Neural cell (in vitro differentiated cells): ENCODE measurements around the gene AZI2. TPM values are rescaled to one million over a fixed set of nuclear protein-coding genes. Genes with fewer than 3 reads are reported as not detected.
A peak's percentile ranks its signal among the peaks of the same experiment; 100 is the strongest.

ENCODE experiments used
- H2AFZ ChIP-seq: fragments of 200-600, 300-800 bp; sonication (generic), shearing (Covaris generic); 2 replicates; pipeline ENCODE4 v1.6.0; 2014; ENCODE audit warnings: low read depth, mild to moderate bottlenecking, antibody characterized with exemption, low read length, moderate library complexity
- H3F3A ChIP-seq: fragments of 200-600 bp; shearing (Covaris generic); 2 replicates; pipeline ENCODE4 v1.6.1; 2016; ENCODE audit warnings: mild to moderate bottlenecking, moderate library complexity, mixed read lengths, antibody characterized with exemption, low read length; ENCODE audit not compliant: insufficient read depth, poor library complexity, severe bottlenecking
- H3K27ac ChIP-seq: fragments of 200-600, 300-800 bp; sonication (generic), shearing (Covaris generic); 2 replicates; pipeline ENCODE4 v1.5.1; 2014; ENCODE audit warnings: mild to moderate bottlenecking, low read length, moderate library complexity
- H3K27me3 ChIP-seq: fragments of 300-800, 200-600 bp; sonication (generic), shearing (Covaris generic); 2 replicates; pipeline ENCODE4 v1.6.0; 2014; ENCODE audit warnings: mild to moderate bottlenecking, low read depth, low read length, moderate library complexity; ENCODE audit not compliant: insufficient read depth
- H3K36me3 ChIP-seq: fragments of 300-800, 200-600 bp; sonication (generic), shearing (Covaris generic); 2 replicates; pipeline ENCODE4 v1.5.1; 2014; ENCODE audit warnings: mild to moderate bottlenecking, antibody characterized with exemption, low read length, moderate library complexity; ENCODE audit not compliant: insufficient read depth
- H3K4me2 ChIP-seq: fragments of 300-800, 200-600 bp; sonication (generic), shearing (Covaris generic); 2 replicates; pipeline ENCODE4 v1.6.0; 2014; ENCODE audit warnings: mild to moderate bottlenecking, low read length
- H3K4me3 ChIP-seq: fragments of 300-800, 200-600 bp; sonication (generic), shearing (Covaris generic); 2 replicates; pipeline ENCODE4 v1.5.1; 2014; ENCODE audit warnings: mild to moderate bottlenecking, low read length, moderate library complexity
- H3K79me2 ChIP-seq: fragments of 200-600 bp; shearing (Covaris generic); replicated peaks from 2 replicates; pipeline ENCODE4 v1.6.0; 2014; ENCODE audit warnings: mild to moderate bottlenecking, low read length, moderate library complexity; ENCODE audit not compliant: insufficient read depth
- H3K9ac ChIP-seq: fragments of 300-800, 200-600 bp; sonication (generic), shearing (Covaris generic); 2 replicates; pipeline ENCODE4 v1.6.1; 2016; ENCODE audit warnings: mild to moderate bottlenecking, low read length, mixed read lengths
- H3K9me2 ChIP-seq: fragments of 200-600 bp; shearing (Covaris generic); 2 replicates; pipeline ENCODE4 v1.6.1; 2016; ENCODE audit warnings: mild to moderate bottlenecking, low read length, mixed read lengths; ENCODE audit not compliant: insufficient read depth
- H3K9me3 ChIP-seq: fragments of 200-600, 300-800 bp; sonication (generic), shearing (Covaris generic); 2 replicates; pipeline ENCODE4 v1.6.1; 2016; ENCODE audit warnings: mild to moderate bottlenecking, mixed run types, low read length, moderate library complexity, mixed read lengths
- H4K20me1 ChIP-seq: fragments of 200-600 bp; shearing (Covaris generic); 2 replicates; pipeline ENCODE4 v1.6.1; 2016; ENCODE audit warnings: mild to moderate bottlenecking, mixed run types; ENCODE audit not compliant: insufficient read depth
- EP300 ChIP-seq: fragments of 450-650 bp; conservative IDR thresholded peaks from 2 replicates; pipeline ENCODE4 v1.6.1; 2014; ENCODE audit warnings: antibody characterized with exemption, mild to moderate bottlenecking, moderate library complexity; ENCODE audit not compliant: poor library complexity, severe bottlenecking
- EZH2 ChIP-seq: fragments of 200-600, 300-800 bp; shearing (Covaris generic), sonication (generic); IDR thresholded peaks from 2 replicates; pipeline ENCODE4 v1.6.1; 2014; ENCODE audit warnings: antibody characterized with exemption, low read length, borderline replicate concordance, mild to moderate bottlenecking; ENCODE audit not compliant: insufficient read depth, poor library complexity, severe bottlenecking
- MXI1 ChIP-seq: fragments of 450-650 bp; conservative IDR thresholded peaks from 2 replicates; pipeline ENCODE4 v1.6.1; 2014; ENCODE audit warnings: antibody characterized with exemption, mild to moderate bottlenecking; ENCODE audit not compliant: poor library complexity, severe bottlenecking
- POLR2AphosphoS5 ChIP-seq: IDR thresholded peaks from 2 replicates; pipeline ENCODE4 v1.6.1; 2012
- RAD21 ChIP-seq: fragments of 450-650 bp; conservative IDR thresholded peaks from 2 replicates; pipeline ENCODE4 v1.6.1; 2014; ENCODE audit warnings: antibody characterized with exemption, mild to moderate bottlenecking, moderate library complexity
- SMC3 ChIP-seq: fragments of 450-650 bp; conservative IDR thresholded peaks from 2 replicates; pipeline ENCODE4 v1.6.1; 2014; ENCODE audit warnings: antibody characterized with exemption, mild to moderate bottlenecking, moderate library complexity; ENCODE audit not compliant: poor library complexity
- TAF1 ChIP-seq: IDR thresholded peaks from 2 replicates; pipeline ENCODE4 v1.6.1; 2012; ENCODE audit warnings: low read depth
- polyA minus RNA-seq: library from RNA; depleted of rRNA, polyadenylated mRNA; stranded (reverse); fragments of >200 nt; gene quantifications from 2 replicates; pipeline ENCODE4 v1.2.3, GENCODE V29; 2014
- polyA plus RNA-seq: library from polyadenylated mRNA; depleted of rRNA; stranded (reverse); fragments of >200 nt; gene quantifications from 2 replicates; pipeline ENCODE4 v1.2.3, GENCODE V29; 2014
- TF ChIP-seq, protein P1 (sequence below): fragments of 450-650 bp; IDR thresholded peaks from 2 replicates; pipeline ENCODE4 v1.5.1; 2014; ENCODE audit warnings: antibody characterized with exemption, mild to moderate bottlenecking, moderate library complexity; ENCODE audit not compliant: poor library complexity, severe bottlenecking
- TF ChIP-seq, protein P2 (sequence below): IDR thresholded peaks from 2 replicates; pipeline ENCODE4 v1.6.1; 2012; ENCODE audit warnings: borderline replicate concordance

AZI2 gene, protein sequence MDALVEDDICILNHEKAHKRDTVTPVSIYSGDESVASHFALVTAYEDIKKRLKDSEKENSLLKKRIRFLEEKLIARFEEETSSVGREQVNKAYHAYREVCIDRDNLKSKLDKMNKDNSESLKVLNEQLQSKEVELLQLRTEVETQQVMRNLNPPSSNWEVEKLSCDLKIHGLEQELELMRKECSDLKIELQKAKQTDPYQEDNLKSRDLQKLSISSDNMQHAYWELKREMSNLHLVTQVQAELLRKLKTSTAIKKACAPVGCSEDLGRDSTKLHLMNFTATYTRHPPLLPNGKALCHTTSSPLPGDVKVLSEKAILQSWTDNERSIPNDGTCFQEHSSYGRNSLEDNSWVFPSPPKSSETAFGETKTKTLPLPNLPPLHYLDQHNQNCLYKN
- polyA plus RNA-seq (65.5 and 134 TPM in 2 replicates), polyA minus RNA-seq (60.9 and 84.5 TPM in 2 replicates)

DNA sequence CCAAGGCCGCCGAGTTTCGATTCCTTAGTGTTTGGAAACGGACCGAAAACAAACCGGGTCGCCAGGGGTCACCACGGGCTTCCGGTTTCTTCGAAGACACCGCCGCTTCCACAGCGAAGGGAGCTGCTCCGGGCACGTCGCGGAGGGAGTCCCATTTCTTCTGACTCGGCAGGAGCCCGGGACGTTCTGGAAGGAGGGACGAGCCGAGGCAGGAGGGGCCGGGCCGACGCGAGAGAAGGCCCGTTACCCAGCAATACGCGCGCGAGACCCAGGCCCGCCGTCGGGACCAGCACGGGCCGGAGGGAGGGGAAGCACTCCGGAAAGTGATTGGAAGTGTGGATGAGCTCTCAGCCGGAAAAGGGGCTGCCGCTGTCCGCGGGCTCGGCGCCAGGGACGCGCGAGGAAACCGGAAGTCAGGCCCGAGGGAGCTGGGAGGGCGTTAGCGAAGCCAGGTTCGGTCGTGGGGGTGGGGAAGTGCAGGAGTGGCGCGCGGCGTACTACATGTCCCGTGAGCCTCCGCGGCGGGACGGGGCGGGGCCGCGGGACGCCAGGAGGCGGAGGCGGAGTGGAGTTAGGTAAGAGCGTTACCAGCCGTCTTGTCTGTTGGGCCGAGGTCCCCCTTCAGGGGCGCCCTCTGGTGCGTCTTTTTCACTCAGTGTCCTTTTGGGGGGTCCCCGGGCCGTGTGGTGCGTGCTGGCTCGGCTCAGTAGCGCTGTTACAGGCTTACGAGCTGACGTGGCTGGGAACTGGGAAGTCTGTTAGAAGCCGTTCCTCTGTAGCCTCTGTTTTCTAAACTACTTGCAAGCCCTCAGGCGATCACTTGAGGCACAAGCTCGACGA is at the start of gene AZI2, which contains the start of gene ZCWPW2:
AZI2 (minus strand) TSS at position 196 of the 840 bp plus-strand sequence. CDS start 8,207 bp downstream, outside the sequence.
ZCWPW2 (plus strand) TSS at position 93 of the 840 bp plus-strand sequence. CDS start 64,348 bp downstream, outside the sequence.
- H3K36me3 ChIP-seq, result no peaks in the 10 kb centered on the region
- no peaks in the 10 kb centered on the region for H3K9me2 ChIP-seq
- H3K9ac ChIP-seq, result peak within 1 kb of the TSS; percentile 96
- peaks cover 45% of the 10 kb centered on the region for H3K79me2 ChIP-seq
- H4K20me1 ChIP-seq, result no peaks in the 10 kb centered on the region
- peak within 1 kb of the TSS; percentile 95 for H3K27ac ChIP-seq
- H2AFZ ChIP-seq, result peak within 1 kb of the TSS; percentile 100
- TF ChIP-seq, protein P1, sequence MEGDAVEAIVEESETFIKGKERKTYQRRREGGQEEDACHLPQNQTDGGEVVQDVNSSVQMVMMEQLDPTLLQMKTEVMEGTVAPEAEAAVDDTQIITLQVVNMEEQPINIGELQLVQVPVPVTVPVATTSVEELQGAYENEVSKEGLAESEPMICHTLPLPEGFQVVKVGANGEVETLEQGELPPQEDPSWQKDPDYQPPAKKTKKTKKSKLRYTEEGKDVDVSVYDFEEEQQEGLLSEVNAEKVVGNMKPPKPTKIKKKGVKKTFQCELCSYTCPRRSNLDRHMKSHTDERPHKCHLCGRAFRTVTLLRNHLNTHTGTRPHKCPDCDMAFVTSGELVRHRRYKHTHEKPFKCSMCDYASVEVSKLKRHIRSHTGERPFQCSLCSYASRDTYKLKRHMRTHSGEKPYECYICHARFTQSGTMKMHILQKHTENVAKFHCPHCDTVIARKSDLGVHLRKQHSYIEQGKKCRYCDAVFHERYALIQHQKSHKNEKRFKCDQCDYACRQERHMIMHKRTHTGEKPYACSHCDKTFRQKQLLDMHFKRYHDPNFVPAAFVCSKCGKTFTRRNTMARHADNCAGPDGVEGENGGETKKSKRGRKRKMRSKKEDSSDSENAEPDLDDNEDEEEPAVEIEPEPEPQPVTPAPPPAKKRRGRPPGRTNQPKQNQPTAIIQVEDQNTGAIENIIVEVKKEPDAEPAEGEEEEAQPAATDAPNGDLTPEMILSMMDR, result peak; percentile 65
- TF ChIP-seq RAD21 (peak; percentile 47), SMC3 (peak; percentile 38), MXI1 (peak; percentile 45), EP300 (peak; percentile 60), POLR2AphosphoS5 (peak; percentile 83), EZH2 (no peak), TAF1 (peak; percentile 66)
- TF ChIP-seq, protein P2, sequence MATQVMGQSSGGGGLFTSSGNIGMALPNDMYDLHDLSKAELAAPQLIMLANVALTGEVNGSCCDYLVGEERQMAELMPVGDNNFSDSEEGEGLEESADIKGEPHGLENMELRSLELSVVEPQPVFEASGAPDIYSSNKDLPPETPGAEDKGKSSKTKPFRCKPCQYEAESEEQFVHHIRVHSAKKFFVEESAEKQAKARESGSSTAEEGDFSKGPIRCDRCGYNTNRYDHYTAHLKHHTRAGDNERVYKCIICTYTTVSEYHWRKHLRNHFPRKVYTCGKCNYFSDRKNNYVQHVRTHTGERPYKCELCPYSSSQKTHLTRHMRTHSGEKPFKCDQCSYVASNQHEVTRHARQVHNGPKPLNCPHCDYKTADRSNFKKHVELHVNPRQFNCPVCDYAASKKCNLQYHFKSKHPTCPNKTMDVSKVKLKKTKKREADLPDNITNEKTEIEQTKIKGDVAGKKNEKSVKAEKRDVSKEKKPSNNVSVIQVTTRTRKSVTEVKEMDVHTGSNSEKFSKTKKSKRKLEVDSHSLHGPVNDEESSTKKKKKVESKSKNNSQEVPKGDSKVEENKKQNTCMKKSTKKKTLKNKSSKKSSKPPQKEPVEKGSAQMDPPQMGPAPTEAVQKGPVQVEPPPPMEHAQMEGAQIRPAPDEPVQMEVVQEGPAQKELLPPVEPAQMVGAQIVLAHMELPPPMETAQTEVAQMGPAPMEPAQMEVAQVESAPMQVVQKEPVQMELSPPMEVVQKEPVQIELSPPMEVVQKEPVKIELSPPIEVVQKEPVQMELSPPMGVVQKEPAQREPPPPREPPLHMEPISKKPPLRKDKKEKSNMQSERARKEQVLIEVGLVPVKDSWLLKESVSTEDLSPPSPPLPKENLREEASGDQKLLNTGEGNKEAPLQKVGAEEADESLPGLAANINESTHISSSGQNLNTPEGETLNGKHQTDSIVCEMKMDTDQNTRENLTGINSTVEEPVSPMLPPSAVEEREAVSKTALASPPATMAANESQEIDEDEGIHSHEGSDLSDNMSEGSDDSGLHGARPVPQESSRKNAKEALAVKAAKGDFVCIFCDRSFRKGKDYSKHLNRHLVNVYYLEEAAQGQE, result no peak
- peak within 1 kb of the TSS; percentile 87 for H3K4me3 ChIP-seq
- peak within 1 kb of the TSS; percentile 88 for H3K4me2 ChIP-seq
- no peaks in the 10 kb centered on the region for H3F3A ChIP-seq
- H3K9me3 ChIP-seq, result no peaks in the 10 kb centered on the region
- H3K27me3 ChIP-seq, result no peaks in the 10 kb centered on the region

DNA sequence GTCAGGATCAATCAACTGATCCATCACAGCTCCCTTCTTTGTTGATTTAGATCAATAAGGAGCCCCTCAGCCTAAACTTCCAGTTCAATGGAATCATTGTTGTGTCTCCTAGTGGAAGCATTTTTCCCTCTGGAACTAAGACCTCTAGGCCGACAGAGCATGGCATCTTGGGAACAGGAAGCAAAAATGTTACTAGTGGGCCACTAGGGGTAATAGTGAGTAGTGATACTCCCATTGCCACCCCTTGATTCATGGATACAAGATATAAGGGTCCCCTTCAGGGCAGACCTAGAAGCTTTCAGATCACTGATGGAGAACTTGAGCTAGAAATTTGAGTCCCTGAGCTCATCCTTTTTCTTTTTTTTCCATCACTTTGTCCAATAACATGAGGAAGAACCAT is 40.4 kb upstream of the AZI2 start:
- no peak overlapping the region for H3K4me2 ChIP-seq
- TF ChIP-seq, protein P1, result no peak

More for the DNA sequence above, 40.4 kb upstream of the AZI2 start:
- Histone ChIP-seq H3K79me2 (no peaks in the 10 kb centered on the region), H4K20me1 (no peaks in the 10 kb centered on the region), H3K27me3 (no peaks in the 10 kb centered on the region), H3K36me3 (no peaks in the 10 kb centered on the region), H3K4me3 (no peak overlapping the region), H3K27ac (no peak overlapping the region), H3K9me3 (peaks cover 7% of the 10 kb centered on the region), H3F3A (no peaks in the 10 kb centered on the region), H3K9me2 (no peaks in the 10 kb centered on the region), H2AFZ (no peak overlapping the region), H3K9ac (no peak overlapping the region)
